ENCODE data around the gene LCNL1. TPM values are rescaled to one million over a fixed set of nuclear protein-coding genes. Genes with fewer than 3 reads are reported as not detected.

The LCNL1 gene
- total RNA-seq: not detected

GRCh38 chr9:136982232-136983051 lies at the start of gene LCNL1:
Gene LCNL1 (plus strand): TSS chr9:136982993. CDS start chr9:136983587, 594 bp downstream.
- DNase-seq (no peak), ATAC-seq (no peak)
- TF ChIP-seq, protein P1, sequence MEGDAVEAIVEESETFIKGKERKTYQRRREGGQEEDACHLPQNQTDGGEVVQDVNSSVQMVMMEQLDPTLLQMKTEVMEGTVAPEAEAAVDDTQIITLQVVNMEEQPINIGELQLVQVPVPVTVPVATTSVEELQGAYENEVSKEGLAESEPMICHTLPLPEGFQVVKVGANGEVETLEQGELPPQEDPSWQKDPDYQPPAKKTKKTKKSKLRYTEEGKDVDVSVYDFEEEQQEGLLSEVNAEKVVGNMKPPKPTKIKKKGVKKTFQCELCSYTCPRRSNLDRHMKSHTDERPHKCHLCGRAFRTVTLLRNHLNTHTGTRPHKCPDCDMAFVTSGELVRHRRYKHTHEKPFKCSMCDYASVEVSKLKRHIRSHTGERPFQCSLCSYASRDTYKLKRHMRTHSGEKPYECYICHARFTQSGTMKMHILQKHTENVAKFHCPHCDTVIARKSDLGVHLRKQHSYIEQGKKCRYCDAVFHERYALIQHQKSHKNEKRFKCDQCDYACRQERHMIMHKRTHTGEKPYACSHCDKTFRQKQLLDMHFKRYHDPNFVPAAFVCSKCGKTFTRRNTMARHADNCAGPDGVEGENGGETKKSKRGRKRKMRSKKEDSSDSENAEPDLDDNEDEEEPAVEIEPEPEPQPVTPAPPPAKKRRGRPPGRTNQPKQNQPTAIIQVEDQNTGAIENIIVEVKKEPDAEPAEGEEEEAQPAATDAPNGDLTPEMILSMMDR (IDR thresholded peaks at IDR 0.05): no peak
- ChIA-PET CTCF (interaction anchor here (1.4 kb wide), 1 partner anchor 8 kb away, joined by 3 read pairs; no protein-coding TSS in a partner anchor), POLR2A (interaction anchor here (1.2 kb wide), 1 partner anchor 9 kb away, joined by 3 read pairs; no protein-coding TSS in a partner anchor)
- no peak within 1 kb of the TSS for H3K4me3 Mint-ChIP-seq
- no peaks in the 10 kb centered on the region for H3K9me3 Mint-ChIP-seq
- intact Hi-C loops (cut with micrococcal nuclease): no loop called here
- H3K27me3 Mint-ChIP-seq: peaks cover 11% of the 10 kb centered on the region
- H3K27ac Mint-ChIP-seq: no peak within 1 kb of the TSS
- H3K36me3 Mint-ChIP-seq (ENCODE audit: low read depth): no peaks in the 10 kb centered on the region
- no peaks in the 10 kb centered on the region for H3K4me1 Mint-ChIP-seq (ENCODE audit: low read depth)

DNA sequence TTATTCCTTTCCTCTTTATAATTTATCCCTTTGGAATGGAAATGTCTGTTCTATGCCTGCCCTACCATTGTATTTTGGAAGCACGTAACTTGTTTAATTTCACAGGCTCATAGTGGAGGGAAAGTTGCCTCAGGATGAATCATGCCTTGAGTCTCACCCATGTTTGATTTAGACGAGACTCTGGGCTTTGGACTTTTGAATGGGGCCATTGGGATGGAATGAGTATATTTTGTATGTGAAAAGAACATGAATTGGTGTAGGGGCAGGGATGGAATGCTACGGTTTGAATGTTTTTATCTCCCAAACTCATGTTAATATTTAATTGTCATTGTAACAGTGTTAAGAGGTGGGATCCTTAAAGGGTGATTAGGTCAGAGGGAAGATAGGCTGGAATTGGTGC lies 48.5 kb upstream of the LCNL1 start:
- Mint-ChIP-seq H3K4me1 (ENCODE audit: low read depth) (peaks cover 5% of the 10 kb centered on the region), H3K4me3 (no peak overlapping the region), H3K27ac (no peak overlapping the region), H3K27me3 (no peaks in the 10 kb centered on the region), H3K9me3 (no peaks in the 10 kb centered on the region), H3K36me3 (ENCODE audit: low read depth) (peaks cover 17% of the 10 kb centered on the region)
- intact Hi-C loops (cut with micrococcal nuclease): no loop called here
- ChIA-PET CTCF (interaction anchor here (0.9 kb wide), 1 partner anchor 14 kb away, joined by 3 read pairs; no protein-coding TSS in a partner anchor), POLR2A (interaction anchor here (1.3 kb wide), 1 partner anchor 131 kb away, joined by 3 read pairs; no protein-coding TSS in a partner anchor)
- TF ChIP-seq, protein P1 (IDR thresholded peaks at IDR 0.05): no peak
- ATAC-seq (no peak), DNase-seq (no peak)

GRCh38 chr9:136935651-136936050 lies 47.1 kb upstream of the LCNL1 start:
- no peak for DNase-seq
- ChIA-PET POLR2A (interaction anchor here (0.6 kb wide), 1 partner anchor 35 kb away, joined by 3 read pairs; no protein-coding TSS in a partner anchor), CTCF (interaction anchor here (1.7 kb wide), 1 partner anchor 133 kb away, joined by 4 read pairs; no protein-coding TSS in a partner anchor)
- Mint-ChIP-seq H3K27ac (no peak overlapping the region), H3K9me3 (no peaks in the 10 kb centered on the region), H3K27me3 (no peaks in the 10 kb centered on the region), H3K4me3 (no peak overlapping the region), H3K36me3 (ENCODE audit: low read depth) (peaks cover 22% of the 10 kb centered on the region), H3K4me1 (ENCODE audit: low read depth) (peaks cover 5% of the 10 kb centered on the region)
- ATAC-seq: no peak
- TF ChIP-seq, protein P1 (IDR thresholded peaks at IDR 0.05): no peak
- intact Hi-C loops (cut with micrococcal nuclease): no loop called here

GRCh38 chr9:136936645-136937170 lies 46.1 kb upstream of the LCNL1 start:
- Mint-ChIP-seq H3K27ac (no peak overlapping the region), H3K36me3 (ENCODE audit: low read depth) (peaks cover 27% of the 10 kb centered on the region), H3K27me3 (no peaks in the 10 kb centered on the region), H3K9me3 (no peaks in the 10 kb centered on the region), H3K4me3 (no peak overlapping the region), H3K4me1 (ENCODE audit: low read depth) (peaks cover 4% of the 10 kb centered on the region)
- TF ChIP-seq, protein P1 (IDR thresholded peaks at IDR 0.05): no peak
- ChIA-PET POLR2A (interaction anchor here (0.6 to 1.0 kb wide), 5 partner anchors 31 to 121 kb away, joined by 3 to 4 read pairs (median 3); partner anchors contain the start of gene MAMDC4), CTCF (interaction anchor here (1.6 to 2.1 kb wide), 3 partner anchors 94 to 132 kb away, joined by 4 to 10 read pairs (median 6); partner anchors contain the start of gene AJM1)
- intact Hi-C loops (cut with micrococcal nuclease): no loop called here
- DNase-seq: no peak
- ATAC-seq: no peak

All from activated CD8-positive, alpha-beta T cell treated with anti-CD3 and anti-CD28 coated beads for 36 hours (primary cell).